IMR-90 (cell line): ENCODE data around the gene LRRC18. TPM values are rescaled to one million over a fixed set of nuclear protein-coding genes. Genes with fewer than 3 reads are reported as not detected.

Source experiments
- ATAC-seq: fragments of 200-7000 bp; cut with Tn5 transposase; 2 replicates; pipeline ENCODE4 v1.9.1; 2020; ENCODE audit warnings: low read depth, mild to moderate bottlenecking, moderate library complexity
- BruUV-seq: library from RNA; stranded (reverse); fragments of 400-500 nt; replicated peaks from 2 replicates; lab custom pipeline; 2021; lab: Mats Ljungman, UMichigan
- CTCF ChIA-PET: fragments of 300-600 bp; formaldehyde crosslinking; extraction: SDS; loops from one replicate; lab custom pipeline; 2021; ENCODE audit warnings: antibody characterized with exemption; lab: Yijun Ruan, JAX
- POLR2A ChIA-PET: fragments of 300-600 bp; sonication (Branson Sonifier 250); formaldehyde crosslinking; loops from one replicate; lab custom pipeline; 2022; ENCODE audit warnings: antibody characterized with exemption; ENCODE audit not compliant: unreplicated experiment; lab: Charles Lee
- DNase-seq: peaks from one replicate; pipeline ENCODE4 v3.0.0; 2013
- H2AFZ ChIP-seq: replicated peaks from 2 replicates; pipeline ENCODE3; 2013; ENCODE audit warnings: low read length, mild to moderate bottlenecking; ENCODE audit not compliant: poor library complexity
- H2AK5ac ChIP-seq: 2 replicates; pipeline ENCODE4 v1.6.1; 2013; ENCODE audit warnings: low read depth, low read length, inconsistent platforms
- H2AK9ac ChIP-seq: replicated peaks from 2 replicates; pipeline ENCODE3; 2013; ENCODE audit warnings: mild to moderate bottlenecking, low read depth, low read length, moderate library complexity; ENCODE audit not compliant: poor library complexity
- H2BK120ac ChIP-seq: 2 replicates; pipeline ENCODE4 v1.6.1; 2013; ENCODE audit warnings: low read depth, low read length, inconsistent platforms
- H2BK15ac ChIP-seq: 3 replicates; pipeline ENCODE4 v1.6.1; 2013; ENCODE audit warnings: low read depth, low read length, inconsistent platforms
- H2BK20ac ChIP-seq: 2 replicates; pipeline ENCODE4 v1.6.1; 2013; ENCODE audit warnings: low read depth, mild to moderate bottlenecking, inconsistent platforms, low read length, moderate library complexity
- H2BK5ac ChIP-seq: 2 replicates; pipeline ENCODE4 v1.6.1; 2013; ENCODE audit warnings: mild to moderate bottlenecking, low read depth, low read length, inconsistent platforms; ENCODE audit not compliant: poor library complexity, severe bottlenecking
- H3K14ac ChIP-seq: replicated peaks from 2 replicates; pipeline ENCODE4 v1.6.1; 2013; ENCODE audit warnings: low read depth, low read length, inconsistent platforms
- H3K18ac ChIP-seq: 2 replicates; pipeline ENCODE4 v1.6.1; 2013; ENCODE audit warnings: low read depth, low read length, control low read depth
- H3K23ac ChIP-seq: 2 replicates; pipeline ENCODE4 v1.6.1; 2013; ENCODE audit warnings: low read depth, low read length, inconsistent platforms
- H3K27ac ChIP-seq: 2 replicates; pipeline ENCODE4 v1.5.1; 2013; ENCODE audit warnings: mild to moderate bottlenecking, control low read depth, low read length; ENCODE audit not compliant: insufficient read depth
- H3K27me3 ChIP-seq: 2 replicates; pipeline ENCODE4 v1.6.1; 2013; ENCODE audit warnings: low read length; ENCODE audit not compliant: control insufficient read depth, insufficient read depth
- H3K36me3 ChIP-seq: 2 replicates; pipeline ENCODE4 v1.6.1; 2013; ENCODE audit warnings: low read length, mixed read lengths; ENCODE audit not compliant: control insufficient read depth, insufficient read depth
- H3K4ac ChIP-seq: 2 replicates; pipeline ENCODE4 v1.6.1; 2013; ENCODE audit warnings: low read depth, low read length, inconsistent platforms
- H3K4me1 ChIP-seq: 2 replicates; pipeline ENCODE4 v1.6.1; 2013; ENCODE audit warnings: low read length, mixed read lengths; ENCODE audit not compliant: control insufficient read depth, insufficient read depth
- H3K4me2 ChIP-seq: 2 replicates; pipeline ENCODE4 v1.6.1; 2013; ENCODE audit warnings: low read depth, mild to moderate bottlenecking, control low read depth, low read length, moderate library complexity
- H3K4me3 ChIP-seq: 2 replicates; pipeline ENCODE4 v1.5.1; 2013; ENCODE audit warnings: low read depth, mild to moderate bottlenecking, control low read depth, low read length, moderate library complexity; ENCODE audit not compliant: insufficient read depth
- H3K56ac ChIP-seq: 2 replicates; pipeline ENCODE4 v1.6.1; 2013; ENCODE audit warnings: low read length, inconsistent platforms; ENCODE audit not compliant: insufficient read depth; ENCODE audit errors: extremely low read depth
- H3K79me1 ChIP-seq, 2 experiments: 2 replicates each; pipeline ENCODE4 v1.6.1; 2013; ENCODE audit warnings: low read length in 2 of 2, inconsistent platforms in 1 of 2, low read depth in 1 of 2
- H3K9ac ChIP-seq: 2 replicates; pipeline ENCODE4 v1.6.1; 2013; ENCODE audit warnings: low read depth, low read length, control low read depth
- H3K9me1 ChIP-seq: 2 replicates; pipeline ENCODE4 v1.6.1; 2013; ENCODE audit warnings: low read length, inconsistent platforms; ENCODE audit not compliant: insufficient read depth
- H3K9me3 ChIP-seq: 2 replicates; pipeline ENCODE4 v1.6.1; 2013; ENCODE audit warnings: low read length; ENCODE audit not compliant: control insufficient read depth, insufficient read depth
- H4K20me1 ChIP-seq: 2 replicates; pipeline ENCODE4 v1.6.1; 2013; ENCODE audit warnings: low read length, inconsistent platforms; ENCODE audit not compliant: insufficient read depth
- H4K5ac ChIP-seq: 2 replicates; pipeline ENCODE4 v1.6.1; 2013; ENCODE audit warnings: mild to moderate bottlenecking, low read depth, low read length, control low read depth
- H4K8ac ChIP-seq, 2 experiments: 2 replicates each; pipeline ENCODE4 v1.6.1; 2013; ENCODE audit warnings: low read depth in 2 of 2, low read length in 2 of 2, control low read depth in 1 of 2, inconsistent platforms in 1 of 2
- H4K91ac ChIP-seq: 2 replicates; pipeline ENCODE4 v1.6.1; 2013; ENCODE audit warnings: low read depth, low read length, inconsistent platforms; ENCODE audit not compliant: insufficient read depth
- BHLHE40 ChIP-seq: fragments of 150-350 bp; IDR thresholded peaks from 2 replicates; pipeline ENCODE4 v1.6.1; 2016; ENCODE audit warnings: mild to moderate bottlenecking, low read depth, low read length
- CEBPB ChIP-seq: IDR thresholded peaks from 2 replicates; pipeline ENCODE4 v1.6.1; 2012; ENCODE audit warnings: low read depth, low read length, improper control_type of control experiment
- CHD1 ChIP-seq: IDR thresholded peaks from 2 replicates; pipeline ENCODE4 v1.6.1; 2012; ENCODE audit warnings: low read depth, low read length, improper control_type of control experiment
- CTCF ChIP-seq: conservative IDR thresholded peaks from 2 replicates; pipeline ENCODE4 v1.5.1; 2012; ENCODE audit warnings: mild to moderate bottlenecking, low read depth, low read length, improper control_type of control experiment
- MAFK ChIP-seq: IDR thresholded peaks from 2 replicates; pipeline ENCODE4 v1.6.1; 2012; ENCODE audit warnings: low read depth, low read length, improper control_type of control experiment
- MAZ ChIP-seq: IDR thresholded peaks from 2 replicates; pipeline ENCODE4 v1.6.1; 2012; ENCODE audit warnings: low read depth, mild to moderate bottlenecking, low read length, improper control_type of control experiment, moderate library complexity, borderline replicate concordance
- MXI1 ChIP-seq: IDR thresholded peaks from 2 replicates; pipeline ENCODE4 v1.6.1; 2012; ENCODE audit warnings: low read depth, mild to moderate bottlenecking, low read length, moderate library complexity, borderline replicate concordance
- NFE2L2 ChIP-seq: fragments of 150-350 bp; IDR thresholded peaks from 2 replicates; pipeline ENCODE4 v1.6.1; 2016; ENCODE audit warnings: low read depth, mild to moderate bottlenecking, low read length
- POLR2A ChIP-seq: IDR thresholded peaks from 2 replicates; pipeline ENCODE4 v1.6.1; 2012; ENCODE audit warnings: mild to moderate bottlenecking, low read depth, low read length
- RAD21 ChIP-seq: IDR thresholded peaks from 2 replicates; pipeline ENCODE4 v1.6.1; 2012; ENCODE audit warnings: low read length, improper control_type of control experiment
- RCOR1 ChIP-seq: IDR thresholded peaks from 2 replicates; pipeline ENCODE4 v1.6.1; 2012; ENCODE audit warnings: mild to moderate bottlenecking, low read length, improper control_type of control experiment; ENCODE audit not compliant: insufficient replicate concordance
- SMC3 ChIP-seq: fragments of 150-350 bp; IDR thresholded peaks from 2 replicates; pipeline ENCODE4 v1.6.1; 2016; ENCODE audit warnings: low read depth, mild to moderate bottlenecking, antibody characterized with exemption, low read length, moderate library complexity
- USF2 ChIP-seq: fragments of 150-350 bp; IDR thresholded peaks from 2 replicates; pipeline ENCODE4 v1.6.1; 2017; ENCODE audit warnings: mild to moderate bottlenecking, antibody characterized with exemption, low read length, low read depth
- WGBS, 2 experiments: methylation state at CpG; one replicate each; pipeline versions ENCODE4 v1.1.5 to v1.1.7; 2013; ENCODE audit warnings: missing lambda C conversion rate in 2 of 2; ENCODE audit not compliant: insufficient read length in 1 of 2; ENCODE audit errors: extremely low coverage in 2 of 2; 5-methylcytosine and 5-hydroxymethylcytosine counted together
- dilution Hi-C: fragments of 300-500 bp; cut with HindIII; formaldehyde crosslinking; loops from one replicate; pipeline ENCODE4 v1.14.3; 2018; ENCODE audit warnings: low sequenced_read_pairs; ENCODE audit not compliant: unreplicated experiment
- in situ Hi-C: fragments of 300-500 bp; cut with MboI; formaldehyde crosslinking; loops from 3 replicates; pipeline ENCODE4 v1.14.3; 2019; ENCODE audit warnings: low sequenced_read_pairs, inconsistent platforms, mixed read lengths
- intact Hi-C: fragments of 100-400 bp; cut with micrococcal nuclease; formaldehyde crosslinking; loops from 2 replicates; pipeline ENCODE4 v1.10.0; 2022
- polyA plus RNA-seq, 3 experiments: library from polyadenylated mRNA; depleted of rRNA; stranded (reverse); fragments of >200 nt; gene quantifications; 2 replicates each; pipeline ENCODE4 v1.2.3, GENCODE V29; 2012; ENCODE audit warnings: low replicate concordance in 1 of 3
- total RNA-seq: library from RNA; depleted of rRNA; stranded (reverse); fragments of >200 nt; gene quantifications from 2 replicates; pipeline ENCODE4 v1.2.3, GENCODE V29; 2012

The LRRC18 gene
- total and polyA plus RNA-seq, 2 of the 4 experiments (the other 2 are of a cell fraction) = not detected

GRCh38 chr10:48885376-48885775 is 54.3 kb downstream of the LRRC18 start:
- dilution Hi-C loops = no loop called here
- no peak overlapping the region for H3K56ac ChIP-seq
- H2AK5ac ChIP-seq = no peak overlapping the region
- ATAC-seq (no peak), DNase-seq (no peak)
- no peak overlapping the region for H2BK5ac ChIP-seq
- no peak overlapping the region for H2BK15ac ChIP-seq
- H3K9ac ChIP-seq = no peak overlapping the region
- H4K91ac ChIP-seq = no peak overlapping the region
- no peaks in the 10 kb centered on the region for H3K4me1 ChIP-seq
- no peak overlapping the region for H3K18ac ChIP-seq
- H2AK9ac ChIP-seq = no peak overlapping the region
- no peaks in the 10 kb centered on the region for H3K9me1 ChIP-seq
- WGBS, 2 experiments = no CpG with 5 or more reads among the region's 2 CpGs
- ChIA-PET POLR2A (no interaction called here), CTCF (no interaction called here)
- no peak overlapping the region for H3K14ac ChIP-seq
- H4K8ac ChIP-seq = no peak overlapping the region
- H2BK120ac ChIP-seq = no peak overlapping the region
- no peaks in the 10 kb centered on the region for H3K9me3 ChIP-seq
- H4K5ac ChIP-seq = no peak overlapping the region
- no peak overlapping the region for H3K4me2 ChIP-seq
- in situ Hi-C loops = no loop called here
- H3K27ac ChIP-seq = no peak overlapping the region
- no peak overlapping the region for H3K23ac ChIP-seq
- no peak overlapping the region for H2AFZ ChIP-seq
- no peak overlapping the region for H3K4me3 ChIP-seq
- H3K4ac ChIP-seq = no peak overlapping the region
- TF ChIP-seq MAZ (no peak), POLR2A (no peak), NFE2L2 (no peak), CTCF (0 out of 2 replicates have a peak, but pooled peaks have one; percentile 15), USF2 (no peak), MXI1 (no peak), SMC3 (no peak), RCOR1 (no peak), RAD21 (0 out of 2 replicates have a peak, but pooled peaks have one; percentile 6), BHLHE40 (no peak), CHD1 (no peak), MAFK (no peak), CEBPB (no peak)
- no peaks in the 10 kb centered on the region for H4K20me1 ChIP-seq
- intact Hi-C loops = no loop called here
- no peak overlapping the region for H2BK20ac ChIP-seq
- no TSS peak for BruUV-seq
- H3K79me1 ChIP-seq = no peaks in the 10 kb centered on the region
- H3K36me3 ChIP-seq = no peaks in the 10 kb centered on the region
- H3K27me3 ChIP-seq = peaks cover 4% of the 10 kb centered on the region
